ENCODE measurements around the gene HECA. TPM values are rescaled to one million over a fixed set of nuclear protein-coding genes. Genes with fewer than 3 reads are reported as not detected.
"Not testable (repeated sequence)": the region's sequence is repeated elsewhere in the genome, so short reads cannot be mapped to it uniquely, and the experiment has no call there.

Gene HECA
- total and polyA plus RNA-seq, 5 experiments from 2014 or later = 4.6 to 159 (median 8.5) TPM

GRCh38 chr6:139137706-139138105 is 2.8 kb downstream of the HECA start:
- POLR2A ChIA-PET = interaction anchor here (0.6 to 6.2 kb wide), 28 partner anchors 8 to 400 kb away, joined by 3 to 105 read pairs (median 8); partner anchors contain the start of genes ABRACL, CITED2 and REPS1
- peak overlapping the region; percentile 95 to 100 (median 99) for H3K27ac Mint-ChIP-seq
- no peak for ATAC-seq

GRCh38 chr6:139140854-139141253 is 6.0 kb downstream of the HECA start:
- POLR2A ChIA-PET = interaction anchor here (1.0 to 6.2 kb wide), 11 partner anchors 9 to 234 kb away, joined by 3 to 105 read pairs (median 7); partner anchors contain the start of gene CITED2
- Mint-ChIP-seq H3K9me3 (peaks cover 0 to 11% (median 2%) of the 10 kb centered on the region in 9 donors), H3K4me1 (peaks cover 36 to 92% (median 78%) of the 10 kb centered on the region in 4 donors), H3K27ac (peak overlapping the region; percentile 75 to 100 (median 84)), H3K36me3 (peaks cover 17 to 41% (median 25%) of the 10 kb centered on the region in 3 donors), H3K4me3 (peak overlapping the region; percentile 75 to 100 (median 88))
- not testable (repeated sequence) for ATAC-seq, DNase-seq, H3K27me3 Mint-ChIP-seq

More at GRCh38 chr6:139137706-139138105, 2.8 kb downstream of the HECA start:
- H3K9me3 Mint-ChIP-seq = peaks cover 0 to 11% (median 2%) of the 10 kb centered on the region in 9 donors
- H3K36me3 Mint-ChIP-seq = peaks cover 18 to 33% (median 25%) of the 10 kb centered on the region in 3 donors
- peak overlapping the region; percentile 86 to 100 (median 96) for H3K4me3 Mint-ChIP-seq
- DNase-seq = peak in 1 of 10 donors; percentile 10
- peaks cover 29 to 79% (median 69%) of the 10 kb centered on the region in 4 donors for H3K4me1 Mint-ChIP-seq
- H3K27me3 Mint-ChIP-seq = peaks cover 0 to 3% (median 0%) of the 10 kb centered on the region in 5 donors

GRCh38 chr6:139142262-139142661 is 7.4 kb downstream of the HECA start:
- POLR2A ChIA-PET = interaction anchor here (0.7 to 5.1 kb wide), 4 partner anchors 20 to 232 kb away, joined by 4 to 55 read pairs (median 5); partner anchors contain the start of gene CITED2
- peaks cover 0 to under 1% (median 0%) of the 10 kb centered on the region in 9 donors for H3K9me3 Mint-ChIP-seq
- peak overlapping the region; percentile 33 to 80 (median 51) for H3K4me3 Mint-ChIP-seq
- peaks cover 7 to 33% (median 13%) of the 10 kb centered on the region in 3 donors for H3K36me3 Mint-ChIP-seq
- H3K27ac Mint-ChIP-seq = peak overlapping the region in 9 of 10 donors; percentile 27 to 88 (median 71)
- ATAC-seq (no peak), DNase-seq (no peak)
- H3K27me3 Mint-ChIP-seq = no peaks in the 10 kb centered on the region
- peaks cover 39 to 96% (median 84%) of the 10 kb centered on the region in 4 donors for H3K4me1 Mint-ChIP-seq

- Mint-ChIP-seq H3K9me3 (no peaks in the 10 kb centered on the region), H3K27me3 (no peaks in the 10 kb centered on the region), H3K4me3 (peak overlapping the region; percentile 53 to 83 (median 76)), H3K27ac (peak overlapping the region; percentile 33 to 89 (median 86)), H3K4me1 (peaks cover 45 to 96% (median 86%) of the 10 kb centered on the region in 4 donors), H3K36me3 (peaks cover 0 to 25% (median 7%) of the 10 kb centered on the region in 3 donors)
- ATAC-seq (peak in 1 of 2 donors; percentile 21), DNase-seq (no peak)
- POLR2A ChIA-PET = interaction anchor here (0.5 to 5.1 kb wide), 9 partner anchors 9 to 230 kb away, joined by 3 to 55 read pairs (median 4); partner anchors contain the start of gene HECA
Observed at GRCh38 chr6:139143111-139143510, 8.2 kb downstream of the HECA start.

- peaks cover 48 to 97% (median 88%) of the 10 kb centered on the region in 4 donors for H3K4me1 Mint-ChIP-seq
- H3K9me3 Mint-ChIP-seq = no peaks in the 10 kb centered on the region
- H3K4me3 Mint-ChIP-seq = peak overlapping the region; percentile 53 to 84 (median 77)
- POLR2A ChIA-PET = interaction anchor here (1.1 to 5.1 kb wide), 5 partner anchors 10 to 230 kb away, joined by 3 to 55 read pairs (median 5); partner anchors contain the start of genes CITED2 and HECA
- DNase-seq (no peak), ATAC-seq (peak; percentile 21 to 26)
- peaks cover 0 to 25% (median 5%) of the 10 kb centered on the region in 3 donors for H3K36me3 Mint-ChIP-seq
- H3K27me3 Mint-ChIP-seq = no peaks in the 10 kb centered on the region
- peak overlapping the region; percentile 32 to 90 (median 86) for H3K27ac Mint-ChIP-seq
Observed at GRCh38 chr6:139144490-139145085, 9.7 kb downstream of the HECA start.

- Mint-ChIP-seq H3K36me3 (peaks cover 0 to 21% (median 5%) of the 10 kb centered on the region in 3 donors), H3K4me1 (peaks cover 53 to 95% (median 88%) of the 10 kb centered on the region in 4 donors), H3K4me3 (peak overlapping the region; percentile 43 to 83 (median 77)), H3K27me3 (no peaks in the 10 kb centered on the region), H3K9me3 (no peaks in the 10 kb centered on the region), H3K27ac (peak overlapping the region; percentile 10 to 88 (median 64))
- POLR2A ChIA-PET = interaction anchor here (0.9 to 5.1 kb wide), 6 partner anchors 8 to 229 kb away, joined by 4 to 55 read pairs (median 6); partner anchors contain the start of genes CITED2 and HECA
- ATAC-seq = no peak
- DNase-seq = no peak
Observed at GRCh38 chr6:139145661-139146060, 10.8 kb downstream of the HECA start.

- H3K27me3 Mint-ChIP-seq = no peaks in the 10 kb centered on the region
- H3K4me1 Mint-ChIP-seq = peaks cover 59 to 95% (median 93%) of the 10 kb centered on the region in 4 donors
- H3K9me3 Mint-ChIP-seq = no peaks in the 10 kb centered on the region
Observed at GRCh38 chr6:139146317-139146726, 11.4 kb downstream of the HECA start.

GRCh38 chr6:139147628-139148027 is 12.7 kb downstream of the HECA start:
- DNase-seq (no peak), ATAC-seq (no peak)
- Mint-ChIP-seq H3K4me1 (peaks cover 65 to 100% (median 96%) of the 10 kb centered on the region in 4 donors), H3K9me3 (no peaks in the 10 kb centered on the region), H3K4me3 (peak overlapping the region; percentile 34 to 83 (median 77)), H3K36me3 (peaks cover 0 to 16% (median 0%) of the 10 kb centered on the region in 3 donors), H3K27ac (peak overlapping the region; percentile 3 to 88 (median 64)), H3K27me3 (no peaks in the 10 kb centered on the region)
- POLR2A ChIA-PET = interaction anchor here (5.1 kb wide), 1 partner anchor 15 kb away, joined by 55 read pairs; no protein-coding TSS in a partner anchor

More at GRCh38 chr6:139146317-139146726, 11.4 kb downstream of the HECA start:
- peak in 1 of 2 donors; percentile 23 for ATAC-seq
- Mint-ChIP-seq H3K27ac (peak overlapping the region; percentile 18 to 88 (median 54)), H3K4me3 (peak overlapping the region; percentile 43 to 83 (median 77)), H3K36me3 (peaks cover 0 to 21% (median 4%) of the 10 kb centered on the region in 3 donors)
- POLR2A ChIA-PET = interaction anchor here (0.8 to 5.1 kb wide), 6 partner anchors 9 to 229 kb away, joined by 3 to 55 read pairs (median 6); partner anchors contain the start of gene CITED2
- DNase-seq = no peak

GRCh38 chr6:139148557-139149235 is 13.8 kb downstream of the HECA start:
- no peaks in the 10 kb centered on the region for H3K9me3 Mint-ChIP-seq
- no peak for DNase-seq
- peaks cover 0 to 8% (median 0%) of the 10 kb centered on the region in 3 donors for H3K36me3 Mint-ChIP-seq
- POLR2A ChIA-PET = interaction anchor here (0.6 to 1.6 kb wide), 5 partner anchors 11 to 32 kb away, joined by 3 to 5 read pairs (median 3); no protein-coding TSS in a partner anchor
- H3K4me3 Mint-ChIP-seq = peak overlapping the region; percentile 54 to 81 (median 76)
- no peaks in the 10 kb centered on the region for H3K27me3 Mint-ChIP-seq
- H3K4me1 Mint-ChIP-seq = peaks cover 59 to 94% (median 92%) of the 10 kb centered on the region in 4 donors
- ATAC-seq = no peak
- peak overlapping the region in 9 of 10 donors; percentile 12 to 90 (median 78) for H3K27ac Mint-ChIP-seq

GRCh38 chr6:139149383-139149782 is 14.5 kb downstream of the HECA start:
- Mint-ChIP-seq H3K4me3 (peak overlapping the region; percentile 50 to 81 (median 76)), H3K4me1 (peaks cover 57 to 93% (median 91%) of the 10 kb centered on the region in 4 donors), H3K9me3 (no peaks in the 10 kb centered on the region), H3K27ac (peak overlapping the region; percentile 24 to 90 (median 76)), H3K36me3 (peaks cover 0 to 14% (median 0%) of the 10 kb centered on the region in 3 donors), H3K27me3 (no peaks in the 10 kb centered on the region)
- no peak for DNase-seq
- POLR2A ChIA-PET = interaction anchor here (0.6 to 1.6 kb wide), 8 partner anchors 11 to 224 kb away, joined by 3 to 7 read pairs (median 3); partner anchors contain the start of gene CITED2
- no peak for ATAC-seq

GRCh38 chr6:139150920-139151319 is 16.0 kb downstream of the HECA start:
- H3K36me3 Mint-ChIP-seq = peaks cover 0 to 17% (median 0%) of the 10 kb centered on the region in 3 donors
- H3K27ac Mint-ChIP-seq = peak overlapping the region; percentile 57 to 92 (median 78)
- no peaks in the 10 kb centered on the region for H3K9me3 Mint-ChIP-seq
- H3K4me1 Mint-ChIP-seq = peaks cover 58 to 91% (median 89%) of the 10 kb centered on the region in 4 donors
- ATAC-seq = no peak
- POLR2A ChIA-PET = interaction anchor here (1.1 kb wide), 1 partner anchor 10 kb away, joined by 8 read pairs; no protein-coding TSS in a partner anchor
- DNase-seq = no peak
- no peaks in the 10 kb centered on the region for H3K27me3 Mint-ChIP-seq
- H3K4me3 Mint-ChIP-seq = peak overlapping the region; percentile 54 to 89 (median 73)

Measured in naive thymus-derived CD8-positive, alpha-beta T cell (primary cell).